Measurements from ENCODE around the gene GALNT18.
"Not testable (repeated sequence)": the region's sequence is repeated elsewhere in the genome, so short reads cannot be mapped to it uniquely, and the experiment has no call there.

GALNT18 gene

GRCh38 chr11:11351851-11352250, 270.0 kb downstream of the GALNT18 start:
- H3K36me3 ChIP-seq (ENCODE audit: control insufficient read depth in 2 of 2, insufficient read depth in 1 of 2, low read length in 2 of 2); H3K4me3 ChIP-seq (ENCODE audit: low read depth, low read length); POLR2A ChIA-PET; H3K9me3 ChIP-seq (ENCODE audit: control insufficient read depth, insufficient read depth, low read depth, low read length); H3K27ac ChIP-seq (ENCODE audit: extremely low read depth, low read depth, low read length); H3K4me1 ChIP-seq (ENCODE audit: control insufficient read depth, insufficient read depth, low read length): not testable (repeated sequence)
- CTCF ChIA-PET, result interaction anchor here (0.7 kb wide), 1 partner anchor 28 kb away, joined by 3 read pairs; no protein-coding TSS in a partner anchor

- no peaks in the 10 kb centered on the region for H3K36me3 ChIP-seq (ENCODE audit: control insufficient read depth in 2 of 2, insufficient read depth in 1 of 2, low read length in 2 of 2)
- H3K4me3 ChIP-seq (ENCODE audit: low read depth, low read length), result no peak overlapping the region
- H3K4me1 ChIP-seq (ENCODE audit: control insufficient read depth, insufficient read depth, low read length), result no peaks in the 10 kb centered on the region
- ChIA-PET CTCF (interaction anchor here (0.7 to 0.8 kb wide), 2 partner anchors 27 kb away, joined by 3 read pairs; no protein-coding TSS in a partner anchor), POLR2A (no interaction called here)
- no peaks in the 10 kb centered on the region for H3K9me3 ChIP-seq (ENCODE audit: control insufficient read depth, insufficient read depth, low read depth, low read length)
- no peak overlapping the region for H3K27ac ChIP-seq (ENCODE audit: extremely low read depth, low read depth, low read length)
- TF ChIP-seq CTCF (tag by site-specific recombination; IDR thresholded peaks at IDR 0.05), result no peak
- no peak for TF ChIP-seq SALL2 (tag by site-specific recombination; IDR thresholded peaks at IDR 0.05; ENCODE audit: borderline replicate concordance)
- no peak for TF ChIP-seq TCF7L2 (IDR thresholded peaks at IDR 0.05; ENCODE audit: borderline replicate concordance, low read depth, low read length)
- no peak for TF ChIP-seq AEBP2 (tag by site-specific recombination; IDR thresholded peaks at IDR 0.05; ENCODE audit: borderline replicate concordance)
- TF ChIP-seq ZNF660 (tag by site-specific recombination; IDR thresholded peaks at IDR 0.05), result no peak
- no peak for TF ChIP-seq YY2 (tag by site-specific recombination; IDR thresholded peaks at IDR 0.05)
- TF ChIP-seq ZNF623 (tag by site-specific recombination; IDR thresholded peaks at IDR 0.05), result no peak
- no peak for TF ChIP-seq ZNF426 (tag by site-specific recombination; IDR thresholded peaks at IDR 0.05)
- no peak for TF ChIP-seq ZNF157 (tag by site-specific recombination; IDR thresholded peaks at IDR 0.05)
- no peak for TF ChIP-seq ZNF280C (tag by site-specific recombination; IDR thresholded peaks at IDR 0.05)
Measured at GRCh38 chr11:11351042-11351586, 270.7 kb downstream of the GALNT18 start.

- Histone ChIP-seq H3K27ac (ENCODE audit: extremely low read depth, low read depth, low read length) (no peak overlapping the region), H3K4me1 (ENCODE audit: control insufficient read depth, insufficient read depth, low read length) (no peaks in the 10 kb centered on the region), H3K9me3 (ENCODE audit: control insufficient read depth, insufficient read depth, low read depth, low read length) (no peaks in the 10 kb centered on the region), H3K4me3 (ENCODE audit: low read depth, low read length) (no peak overlapping the region), H3K36me3 (ENCODE audit: control insufficient read depth in 2 of 2, insufficient read depth in 1 of 2, low read length in 2 of 2) (no peaks in the 10 kb centered on the region)
- ChIA-PET CTCF (no interaction called here), POLR2A (no interaction called here)
- no peak for TF ChIP-seq ZNF658 (tag by site-specific recombination; IDR thresholded peaks at IDR 0.05)
Measured at GRCh38 chr11:11349870-11350337, 271.9 kb downstream of the GALNT18 start.

GRCh38 chr11:11349106-11349825, 272.5 kb downstream of the GALNT18 start:
- Histone ChIP-seq H3K36me3 (ENCODE audit: control insufficient read depth in 2 of 2, insufficient read depth in 1 of 2, low read length in 2 of 2) (no peaks in the 10 kb centered on the region), H3K9me3 (ENCODE audit: control insufficient read depth, insufficient read depth, low read depth, low read length) (no peaks in the 10 kb centered on the region), H3K27ac (ENCODE audit: extremely low read depth, low read depth, low read length) (no peak overlapping the region), H3K4me1 (ENCODE audit: control insufficient read depth, insufficient read depth, low read length) (no peaks in the 10 kb centered on the region), H3K4me3 (ENCODE audit: low read depth, low read length) (no peak overlapping the region)
- TF ChIP-seq GLI4 (tag by site-specific recombination; IDR thresholded peaks at IDR 0.05) (no peak), YY1 (tag by site-specific recombination; IDR thresholded peaks at IDR 0.05) (no peak), TSHZ1 (tag by site-specific recombination; IDR thresholded peaks at IDR 0.05; ENCODE audit: borderline replicate concordance) (no peak), ZNF214 (tag by site-specific recombination; IDR thresholded peaks at IDR 0.05; ENCODE audit: borderline replicate concordance) (no peak)
- ChIA-PET CTCF (no interaction called here), POLR2A (no interaction called here)
